Measurements from ENCODE around the gene GLRB. TPM values are rescaled to one million over a fixed set of nuclear protein-coding genes. Genes with fewer than 3 reads are reported as not detected.
"Not testable (repeated sequence)": the region's sequence is repeated elsewhere in the genome, so short reads cannot be mapped to it uniquely, and the experiment has no call there.

Gene GLRB
- 8.1 and 9.4 TPM in 2 replicates for total RNA-seq (2014; rRNA removed; shearing (Covaris generic))

DNA sequence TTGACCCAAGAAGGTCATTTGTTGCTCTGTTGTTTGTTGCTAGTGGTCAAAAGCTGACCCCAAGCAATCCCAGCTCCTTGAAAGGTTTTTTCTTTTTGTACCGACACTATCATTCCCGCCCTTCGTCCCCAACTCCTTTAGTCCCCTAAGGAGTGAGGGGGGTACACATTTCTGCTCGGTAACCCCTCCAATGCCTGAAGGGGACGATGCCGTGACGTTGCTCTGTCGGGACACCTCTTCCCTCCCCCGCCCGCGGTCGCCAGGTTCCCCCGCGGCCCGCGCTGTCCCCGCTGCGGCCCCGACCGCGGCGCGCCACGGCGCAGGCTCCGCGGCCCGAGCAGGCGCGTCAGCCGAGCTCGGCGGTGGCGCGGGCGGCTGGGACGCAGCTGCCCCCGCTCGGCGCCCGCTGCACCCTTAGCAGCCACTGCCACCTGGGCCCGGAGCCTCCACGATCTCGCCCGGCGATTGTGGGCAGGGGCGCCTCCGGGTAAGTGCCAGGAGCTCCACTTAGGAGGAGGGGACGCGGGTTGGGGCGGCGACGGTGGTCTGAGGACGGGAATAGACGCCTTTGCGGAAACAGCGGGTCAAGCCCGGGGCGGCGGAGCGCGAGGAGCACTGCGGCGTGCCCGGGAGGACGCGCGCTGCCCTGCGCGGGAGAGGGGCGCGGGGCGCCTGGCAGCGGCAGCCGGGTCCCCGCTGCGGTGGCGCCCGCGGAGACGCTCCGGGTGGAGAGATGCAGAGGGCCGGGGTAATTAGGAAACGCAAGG is at the start of gene GLRB:
GLRB (plus strand) TSS at position 340 of the 767 bp plus-strand sequence. CDS start 1,875 bp downstream, outside the sequence.
- DNase-seq (ENCODE audit: low spot score), result no peak

DNA sequence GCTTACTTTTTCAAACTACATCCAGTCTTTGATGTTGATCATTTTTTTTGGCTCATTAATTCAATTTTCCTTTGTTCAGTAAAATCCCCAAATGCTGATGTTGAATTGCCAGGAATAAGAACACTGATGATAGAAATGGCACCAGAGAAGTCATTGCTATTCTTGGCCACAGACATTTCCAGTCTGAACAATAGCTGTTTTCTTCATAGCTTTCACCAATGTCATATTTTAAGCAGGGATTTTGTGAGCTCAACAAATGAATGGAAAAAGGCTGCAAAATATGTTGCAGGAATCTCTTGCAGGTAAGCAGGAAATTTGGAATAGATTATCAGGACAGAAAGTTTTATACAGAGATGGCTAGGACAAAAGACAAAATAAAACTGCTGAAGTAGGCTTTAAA is 40.5 kb upstream of the GLRB start:
- no peak for DNase-seq (ENCODE audit: low spot score)

DNA sequence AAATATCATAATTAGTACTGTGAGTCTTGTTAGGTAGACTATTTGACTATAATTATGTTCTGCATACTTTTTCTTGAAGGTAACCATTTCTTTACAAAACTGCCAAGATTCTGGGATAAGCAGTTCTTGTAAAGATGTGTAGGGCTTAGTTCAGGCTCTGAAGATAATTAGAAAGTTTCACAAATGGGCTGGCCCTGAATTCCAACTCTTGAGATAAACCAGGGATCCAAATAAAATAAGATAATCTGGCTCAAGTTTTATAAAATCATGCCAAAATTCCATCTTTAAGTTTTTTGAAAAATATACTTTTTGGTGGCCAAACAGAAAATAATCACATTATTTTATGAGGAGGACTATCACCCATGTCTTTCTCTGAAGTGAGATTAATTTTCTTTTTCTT is 35.5 kb upstream of the GLRB start:
- no peak for DNase-seq (ENCODE audit: low spot score)

DNA sequence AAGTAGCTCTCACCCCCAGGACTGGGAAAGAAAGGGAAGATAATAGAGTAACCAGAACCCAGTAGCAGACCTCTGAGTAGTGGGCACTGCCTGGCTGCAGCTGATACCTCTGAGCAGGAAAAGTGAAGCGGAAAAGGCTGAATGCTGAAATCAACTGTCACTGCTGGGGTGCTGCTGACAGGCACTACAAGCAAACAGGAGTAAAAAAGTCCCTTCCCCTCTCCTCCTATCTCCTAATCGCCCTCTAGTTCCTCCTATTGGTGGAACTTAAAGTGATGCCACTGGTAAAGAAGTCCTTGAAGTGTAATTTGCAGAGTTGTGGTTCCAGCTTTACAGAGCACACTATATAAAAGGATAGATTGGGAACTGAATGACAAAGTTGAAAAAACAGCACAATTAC is 32.8 kb upstream of the GLRB start:
- peak; percentile 55 for DNase-seq (ENCODE audit: low spot score)

DNA sequence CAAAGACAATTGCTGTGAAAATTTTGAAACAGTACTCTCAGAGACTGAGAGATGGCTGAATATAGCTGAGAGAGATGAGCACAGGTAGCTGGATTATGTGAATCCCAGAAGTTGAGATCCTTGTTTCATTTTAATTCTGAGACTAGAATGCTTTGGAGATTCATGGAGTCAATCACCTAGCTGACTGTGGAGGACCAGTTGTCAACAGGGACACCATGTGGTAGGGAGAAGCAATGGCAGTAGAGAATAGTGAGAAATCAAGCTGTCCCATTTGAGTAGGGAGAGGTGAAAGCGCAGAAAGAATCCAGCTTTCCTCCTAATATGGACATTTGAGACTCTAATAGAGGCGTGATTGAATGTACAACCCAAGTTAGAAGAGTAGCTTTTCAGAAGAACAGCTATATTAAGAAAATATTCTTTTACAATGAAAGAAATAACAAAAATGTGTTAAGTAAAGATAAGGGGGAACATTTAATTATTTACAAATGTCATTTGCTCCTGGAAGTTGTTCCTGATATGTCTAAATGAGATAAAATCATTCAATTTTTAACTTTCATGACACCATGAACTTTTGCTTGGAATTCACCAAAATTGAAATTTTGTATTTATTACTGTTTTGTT is 30.3 kb upstream of the GLRB start:
- peak; percentile 68 for DNase-seq (ENCODE audit: low spot score)

DNA sequence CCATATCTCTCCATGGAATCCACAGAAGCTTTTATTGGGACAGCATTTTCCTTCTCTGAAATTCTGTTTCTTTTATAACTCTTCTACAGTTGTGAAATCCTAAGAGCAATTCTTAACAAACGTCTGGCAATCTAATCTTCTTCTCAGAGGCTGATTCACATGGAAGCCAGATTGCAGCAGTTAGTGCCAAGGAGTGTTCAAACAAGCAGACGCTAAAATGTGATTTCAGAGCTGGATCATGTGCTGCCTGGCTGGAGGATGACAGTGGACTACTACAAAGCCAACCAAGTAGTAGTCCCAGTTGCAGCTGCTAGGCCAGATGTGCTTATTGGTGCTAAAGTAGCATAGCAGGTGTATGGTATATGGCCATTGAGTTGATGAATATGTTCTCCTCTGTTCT is 27.7 kb upstream of the GLRB start:
- DNase-seq (ENCODE audit: low spot score), result no peak

DNA sequence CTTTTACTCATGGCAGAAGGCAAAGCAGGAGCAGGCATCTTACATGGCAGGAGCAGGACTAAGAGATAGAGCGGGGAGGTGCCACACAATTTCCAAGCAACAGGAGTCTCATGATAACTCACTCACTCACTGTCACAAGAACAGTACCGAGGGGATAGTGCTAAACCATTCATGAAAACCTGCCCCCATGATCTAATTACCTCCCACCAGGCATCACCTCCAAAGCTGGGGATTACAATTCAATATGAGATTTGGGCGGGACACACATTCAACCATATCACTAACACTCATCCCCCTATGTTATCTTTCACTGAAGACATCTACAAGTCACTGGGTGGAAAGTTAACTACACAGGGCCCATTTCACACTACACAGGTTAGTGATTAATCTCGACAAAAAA is 25.4 kb upstream of the GLRB start:
- DNase-seq (ENCODE audit: low spot score), result no peak

DNA sequence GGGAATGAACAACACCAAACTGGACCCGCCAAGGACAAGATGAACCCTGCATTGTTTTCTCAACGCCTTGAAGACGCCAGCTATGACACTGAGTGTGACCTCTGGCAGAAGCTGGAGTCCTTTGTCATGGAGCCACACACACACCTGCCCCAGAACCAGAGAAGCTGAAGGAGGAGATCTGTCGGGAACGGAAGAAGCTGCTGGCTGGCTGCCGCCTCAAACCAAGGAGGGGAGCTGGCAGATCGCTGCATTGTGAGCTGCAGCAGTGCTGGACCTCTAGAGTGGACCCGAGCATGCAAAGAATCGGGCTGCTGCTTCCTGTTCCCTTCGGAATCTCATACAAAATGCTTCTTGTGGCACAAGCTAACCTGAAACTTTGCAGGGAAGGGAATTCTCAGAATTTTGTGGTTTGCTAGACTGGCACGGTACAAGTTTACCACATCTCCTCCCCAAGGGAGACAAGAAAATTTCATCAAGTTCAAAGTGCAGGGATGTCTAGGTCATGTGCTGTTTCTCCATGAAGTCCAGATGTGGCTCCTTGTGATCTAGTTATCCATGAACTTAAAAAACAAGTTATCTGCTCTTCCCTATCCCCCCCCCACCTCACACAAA is 23.4 kb upstream of the GLRB start:
- no peak for DNase-seq (ENCODE audit: low spot score)

DNA sequence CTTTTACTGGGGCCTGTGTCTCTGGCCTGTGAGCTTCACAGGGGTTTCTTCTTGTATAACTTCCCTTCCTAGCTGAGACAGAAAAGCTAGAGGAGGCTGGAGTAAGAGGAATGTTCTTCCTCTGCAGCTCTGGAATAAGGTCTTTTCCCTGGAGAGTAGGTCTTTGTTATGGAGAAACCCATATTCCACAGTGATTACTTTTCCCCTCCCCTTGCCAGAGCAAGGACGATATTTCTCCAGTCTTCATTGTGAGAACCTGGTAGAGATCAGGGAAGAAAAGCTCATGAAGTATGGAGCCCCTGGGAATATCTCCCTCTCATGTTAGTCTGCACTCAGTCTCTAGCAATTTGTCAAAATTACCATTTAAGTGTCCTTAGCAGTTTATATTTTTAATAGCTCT is 18.7 kb upstream of the GLRB start:
- no peak for DNase-seq (ENCODE audit: low spot score)

DNA sequence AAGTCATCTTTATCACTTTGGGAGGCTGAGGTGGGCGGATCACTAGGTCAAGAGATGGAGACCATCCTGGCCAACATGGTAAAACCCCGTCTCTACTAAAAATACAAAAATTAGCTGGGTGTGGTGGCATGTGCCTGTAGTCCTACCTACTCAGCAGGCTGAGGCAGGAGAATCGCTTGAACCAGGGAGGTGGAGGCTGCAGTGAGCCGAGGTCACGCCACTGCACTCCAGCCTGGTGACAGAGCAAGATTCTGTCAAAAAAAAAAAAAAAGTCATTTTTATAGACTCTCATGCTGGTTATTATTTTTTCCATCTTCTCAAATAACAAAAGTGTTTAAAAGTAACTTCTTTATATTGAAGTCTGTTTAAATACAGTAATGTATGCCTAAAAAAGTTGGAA is 17.1 kb upstream of the GLRB start:
- not testable (repeated sequence) for DNase-seq (ENCODE audit: low spot score)

DNA sequence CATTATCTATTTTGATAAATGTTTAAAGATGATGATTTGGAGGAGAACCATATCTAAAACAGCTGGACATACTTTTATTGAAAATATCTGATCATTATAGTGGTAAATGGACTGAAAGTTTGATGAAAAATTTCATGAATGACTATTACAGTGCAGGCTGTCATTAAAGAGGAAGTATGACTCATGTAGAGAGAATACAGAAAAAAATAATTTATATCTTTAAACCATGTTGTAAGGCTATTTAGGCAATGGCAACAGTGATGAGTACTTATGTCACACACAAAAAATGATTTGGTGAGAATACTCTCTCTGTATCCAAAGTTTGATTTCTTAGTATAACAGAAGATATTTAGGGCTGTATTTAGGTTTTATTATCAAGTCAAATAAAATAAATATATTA is 3.9 kb upstream of the GLRB start:
- peak; percentile 21 for DNase-seq (ENCODE audit: low spot score)

DNA sequence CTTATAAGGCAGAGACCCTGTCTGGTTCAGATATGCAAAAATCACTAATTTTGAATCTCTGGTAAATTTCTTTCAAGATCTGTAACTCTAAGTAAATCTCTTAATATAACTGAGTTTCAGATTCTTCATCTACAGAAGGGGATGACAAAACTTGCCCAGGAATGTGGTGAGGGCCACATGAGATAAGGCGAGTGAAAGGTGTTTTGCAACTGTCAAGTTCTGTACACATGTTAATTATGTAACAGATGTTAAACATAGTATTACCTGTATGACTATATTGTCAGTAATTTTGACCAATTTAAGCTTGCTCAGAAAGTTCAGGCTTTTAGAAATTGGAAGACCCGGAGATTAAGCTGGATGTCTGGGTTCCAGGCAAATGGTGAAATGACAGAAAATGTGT is 549 bp upstream of the GLRB start:
- DNase-seq (ENCODE audit: low spot score), result no peak

DNA sequence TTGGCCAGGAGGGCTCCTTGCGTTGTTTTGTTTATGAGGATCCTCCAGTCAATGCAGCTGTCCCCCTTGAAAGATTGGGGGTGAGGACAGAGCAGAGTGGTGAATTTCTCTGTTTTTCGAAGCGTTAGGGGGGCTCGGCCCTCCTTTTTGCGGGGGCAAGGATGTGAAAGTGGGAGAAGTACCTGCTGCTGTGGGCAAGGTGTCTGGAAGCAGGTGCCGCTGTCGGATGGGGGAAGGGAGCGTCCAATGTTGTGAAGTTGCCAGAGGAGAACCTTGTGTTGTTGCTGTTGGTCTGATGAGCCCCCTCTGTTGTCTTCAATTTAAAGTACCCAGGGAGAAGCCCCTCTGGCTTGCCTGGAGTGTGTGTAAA is 613 bp downstream of the GLRB start:
- no peak for DNase-seq (ENCODE audit: low spot score)

DNA sequence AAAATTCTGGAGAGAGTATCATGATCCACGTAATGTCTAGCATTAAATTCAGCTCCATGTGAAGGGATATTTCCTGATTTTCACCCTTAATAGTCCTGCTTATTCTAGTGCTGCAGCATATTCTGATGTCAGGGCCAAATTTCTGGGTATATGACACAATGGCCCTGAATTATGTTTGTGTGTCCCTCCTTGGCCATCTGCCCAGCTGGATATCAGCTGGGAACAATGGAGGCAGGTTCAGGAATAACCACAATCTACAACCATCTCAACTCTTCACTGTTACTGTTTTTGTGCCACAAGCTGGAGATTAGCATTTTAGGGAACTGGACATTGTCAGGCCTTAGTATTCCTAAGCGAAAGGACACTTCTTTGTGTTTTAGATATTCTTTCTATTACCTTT is 3.5 kb downstream of the GLRB start:
- DNase-seq (ENCODE audit: low spot score), result no peak

DNA sequence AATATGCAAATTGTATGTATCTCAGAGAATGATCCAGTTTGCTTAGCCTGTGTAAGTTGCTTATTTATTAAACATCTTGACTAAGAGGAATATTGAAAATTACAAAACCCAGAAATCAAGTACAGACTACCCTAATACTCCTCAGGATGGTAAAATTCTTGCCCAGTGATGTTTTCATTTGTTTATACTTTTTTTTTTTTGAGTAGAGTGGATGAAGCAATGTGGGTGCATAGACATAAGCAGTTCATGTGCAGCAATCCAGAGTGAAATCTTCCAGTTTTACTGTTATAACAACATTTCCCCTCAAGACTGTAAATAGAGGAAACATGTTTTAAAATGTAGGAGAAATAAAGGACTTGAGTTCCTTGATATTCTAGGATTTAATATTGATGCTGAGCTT is 4.7 kb downstream of the GLRB start:
- no peak for DNase-seq (ENCODE audit: low spot score)

DNA sequence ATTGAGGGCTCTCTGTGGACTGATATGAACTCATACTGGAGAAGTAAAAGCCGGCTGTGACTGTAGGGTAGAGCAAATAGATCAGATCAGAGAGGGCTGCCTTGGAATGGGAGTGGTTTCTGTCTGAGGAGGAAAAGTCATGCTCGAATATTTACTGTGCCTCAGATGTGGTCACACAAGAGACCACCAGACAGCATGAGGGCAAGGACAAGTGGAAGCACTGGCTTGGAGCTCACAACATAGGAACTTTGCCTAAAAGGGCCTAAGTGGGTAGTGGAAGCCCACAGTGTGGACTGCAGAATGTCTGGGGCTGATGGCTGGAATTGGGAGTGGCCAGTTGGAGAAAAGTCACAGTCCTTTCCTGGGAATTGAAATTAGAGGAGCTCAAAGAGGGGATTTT is 19.8 kb downstream of the GLRB start:
- DNase-seq (ENCODE audit: low spot score), result no peak

DNA sequence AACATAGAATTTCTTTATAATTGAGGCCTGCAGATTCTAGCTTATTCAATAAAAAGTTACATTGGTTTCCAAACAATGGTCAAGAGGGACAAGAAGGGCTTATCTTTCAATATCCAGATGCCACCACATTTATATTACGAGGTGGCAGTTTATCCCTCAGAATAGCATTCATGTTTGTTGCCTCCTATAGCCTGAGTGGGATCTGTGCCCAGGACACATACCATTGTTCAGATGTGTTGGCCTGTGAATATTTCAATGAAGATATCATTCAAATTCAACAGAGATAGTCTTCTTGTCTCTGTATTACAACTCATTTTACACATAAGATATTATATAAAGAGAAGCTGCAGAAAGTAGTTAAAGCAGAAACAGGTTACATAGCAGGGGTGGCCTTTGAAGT is 20.5 kb downstream of the GLRB start:
- no peak for DNase-seq (ENCODE audit: low spot score)

DNA sequence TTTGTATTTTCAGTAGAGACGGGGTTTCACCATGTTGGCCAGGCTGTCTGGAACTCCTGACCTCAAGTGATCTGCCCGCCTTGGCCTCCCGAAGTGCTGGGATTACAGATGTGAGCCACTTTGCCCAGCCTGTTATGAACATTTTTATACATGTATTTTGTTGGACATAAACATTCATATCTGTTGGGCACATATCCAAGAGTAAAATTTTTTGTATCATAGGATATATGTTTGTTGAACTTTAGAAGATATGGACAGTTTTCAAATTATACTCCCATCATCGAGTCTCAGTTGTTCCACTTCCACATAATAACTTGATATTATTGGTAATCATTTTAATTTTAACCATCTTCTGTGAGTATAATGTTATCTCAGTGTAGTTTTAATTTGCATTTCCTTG is 23.6 kb downstream of the GLRB start:
- no peak for DNase-seq (ENCODE audit: low spot score)

DNA sequence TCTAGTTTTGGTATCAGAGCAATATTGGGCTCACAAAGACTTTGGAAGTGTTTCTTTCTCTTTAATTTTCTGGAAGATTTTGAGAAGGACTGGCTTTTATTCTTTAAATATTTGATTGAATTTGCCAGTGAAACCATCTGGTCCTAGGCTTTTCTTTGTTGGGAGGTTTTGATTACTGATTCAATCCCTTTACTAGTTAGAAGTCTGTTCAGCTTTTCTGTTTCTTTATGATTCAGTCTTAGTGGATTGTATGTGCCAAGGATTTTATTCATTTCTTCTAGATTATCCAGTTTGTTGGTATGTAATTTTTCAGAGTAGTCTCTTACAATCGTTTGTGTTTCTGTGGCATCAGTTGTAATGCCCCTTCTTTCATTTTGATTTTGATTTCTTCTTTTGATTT is 28.6 kb downstream of the GLRB start:
- no peak for DNase-seq (ENCODE audit: low spot score)

DNA sequence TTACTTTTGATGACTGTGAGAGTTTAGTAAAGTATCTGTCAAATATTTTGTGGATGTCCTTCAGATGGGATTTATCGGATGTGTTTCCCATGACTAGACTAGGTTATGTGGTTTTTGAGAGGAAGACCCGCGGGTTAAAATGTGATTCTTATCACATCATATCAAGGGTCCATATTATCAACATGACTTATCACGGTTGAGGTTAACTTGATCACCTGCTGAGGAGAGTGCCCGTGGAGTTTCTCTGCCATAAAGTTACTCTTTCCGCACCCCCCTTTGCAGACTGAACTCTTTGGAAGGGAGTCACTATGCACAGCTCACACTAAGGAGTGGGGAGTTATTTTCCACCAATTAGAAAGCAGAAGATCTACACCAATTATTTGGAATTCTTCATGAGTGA is 38.7 kb downstream of the GLRB start:
- no peak for DNase-seq (ENCODE audit: low spot score)

DNA sequence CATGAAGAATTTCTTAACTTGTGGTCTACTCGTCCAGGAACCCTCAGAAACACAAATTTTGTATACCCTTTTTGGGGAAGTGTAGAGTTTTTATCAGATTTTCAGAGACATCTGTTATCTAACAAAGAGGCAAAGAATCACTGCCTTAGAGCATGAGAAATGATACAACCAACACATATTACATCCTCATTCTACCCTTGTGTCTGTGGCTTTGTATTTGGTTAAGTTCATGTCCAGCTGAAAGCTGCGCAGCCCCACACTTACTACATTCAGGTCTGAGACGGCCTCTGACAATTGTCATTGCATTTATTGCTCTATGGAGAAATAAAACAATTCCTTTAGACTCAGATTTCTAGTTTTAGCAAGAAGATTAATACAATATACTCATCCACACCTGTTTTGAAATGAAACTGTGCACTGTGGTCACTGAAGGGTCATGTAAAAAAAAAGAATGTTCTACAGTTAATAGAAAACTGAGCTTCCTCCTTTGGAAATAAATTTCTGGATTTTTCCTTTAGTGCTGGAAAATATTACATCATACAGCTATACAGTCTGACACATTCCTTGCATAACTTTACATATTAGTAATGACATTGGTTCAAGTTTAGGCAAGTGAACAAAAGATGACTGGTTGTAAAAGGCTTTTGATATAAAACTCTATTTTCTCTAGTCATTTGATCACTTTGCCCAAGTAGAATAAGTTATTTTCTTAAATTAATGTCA is 39.8 kb downstream of the GLRB start:
- DNase-seq (ENCODE audit: low spot score), result peak; percentile 67

DNA sequence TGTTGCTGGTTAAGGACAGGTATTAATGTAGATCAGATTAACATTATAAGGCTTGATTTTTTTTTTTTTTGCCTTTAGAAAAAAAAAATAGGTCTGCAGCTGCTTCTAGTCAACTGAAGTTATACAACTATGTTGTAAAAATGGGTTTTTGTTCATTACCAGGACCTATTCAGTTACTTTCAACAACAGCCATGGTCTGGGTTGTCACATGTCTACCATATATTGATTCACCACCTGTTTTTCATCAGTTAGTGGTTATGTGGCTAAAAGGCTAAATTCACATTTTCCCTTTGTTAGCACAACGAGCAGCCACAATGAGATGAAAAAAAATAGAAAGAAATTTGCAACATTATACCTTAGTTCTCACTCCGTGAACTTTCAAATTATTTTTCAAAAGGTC is 45.5 kb downstream of the GLRB start:
- no peak for DNase-seq (ENCODE audit: low spot score)

DNA sequence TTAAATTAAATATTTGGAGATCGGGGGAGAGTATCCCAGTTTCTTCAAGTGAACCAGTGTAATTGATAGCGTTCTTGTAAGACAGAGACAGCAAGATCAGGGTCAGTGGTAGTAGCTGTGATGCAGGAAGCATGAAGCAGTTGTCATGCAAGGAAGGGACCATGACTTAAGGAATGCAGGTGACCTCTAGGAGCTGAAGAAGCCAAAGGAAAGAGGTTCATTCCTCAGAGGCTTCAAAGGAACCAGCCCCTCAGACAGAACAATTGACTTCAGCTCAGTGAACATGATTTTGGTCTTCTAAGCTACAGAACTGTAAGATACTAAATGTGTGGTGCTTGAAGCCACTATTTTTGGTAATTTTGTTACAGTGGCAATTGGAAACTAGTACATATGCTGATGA is 51.6 kb downstream of the GLRB start:
- no peak for DNase-seq (ENCODE audit: low spot score)

All from A172 (cell line).